ENCODE data around the gene RBPJL.

Gene RBPJL

DNA sequence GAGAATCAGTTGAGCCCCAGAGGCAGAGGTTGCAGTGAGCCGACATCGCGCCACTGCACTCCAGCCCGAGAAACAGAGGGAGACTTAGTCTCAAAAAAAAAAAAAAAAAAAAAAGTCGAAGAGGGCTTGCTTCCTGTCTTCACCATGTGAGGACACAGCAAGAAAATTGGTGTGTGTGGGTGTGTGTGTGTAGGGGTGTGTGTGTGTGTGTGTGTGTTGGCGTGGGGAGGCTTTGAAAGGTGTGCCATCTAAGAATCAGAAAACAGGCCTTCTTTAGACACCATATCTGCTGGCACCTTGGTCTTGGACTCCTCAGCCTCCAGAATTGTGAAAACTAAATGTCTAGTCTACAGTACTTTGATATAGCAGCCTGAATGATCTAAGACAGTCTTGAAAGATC, 6.9 kb upstream of the RBPJL start:
- no peak for DNase-seq (ENCODE audit: low read depth)

GRCh38 chr20:45300961-45301360, 5.7 kb upstream of the RBPJL start:
- DNase-seq (ENCODE audit: low read depth), result peak; percentile 26
- TF ChIP-seq, protein P1, sequence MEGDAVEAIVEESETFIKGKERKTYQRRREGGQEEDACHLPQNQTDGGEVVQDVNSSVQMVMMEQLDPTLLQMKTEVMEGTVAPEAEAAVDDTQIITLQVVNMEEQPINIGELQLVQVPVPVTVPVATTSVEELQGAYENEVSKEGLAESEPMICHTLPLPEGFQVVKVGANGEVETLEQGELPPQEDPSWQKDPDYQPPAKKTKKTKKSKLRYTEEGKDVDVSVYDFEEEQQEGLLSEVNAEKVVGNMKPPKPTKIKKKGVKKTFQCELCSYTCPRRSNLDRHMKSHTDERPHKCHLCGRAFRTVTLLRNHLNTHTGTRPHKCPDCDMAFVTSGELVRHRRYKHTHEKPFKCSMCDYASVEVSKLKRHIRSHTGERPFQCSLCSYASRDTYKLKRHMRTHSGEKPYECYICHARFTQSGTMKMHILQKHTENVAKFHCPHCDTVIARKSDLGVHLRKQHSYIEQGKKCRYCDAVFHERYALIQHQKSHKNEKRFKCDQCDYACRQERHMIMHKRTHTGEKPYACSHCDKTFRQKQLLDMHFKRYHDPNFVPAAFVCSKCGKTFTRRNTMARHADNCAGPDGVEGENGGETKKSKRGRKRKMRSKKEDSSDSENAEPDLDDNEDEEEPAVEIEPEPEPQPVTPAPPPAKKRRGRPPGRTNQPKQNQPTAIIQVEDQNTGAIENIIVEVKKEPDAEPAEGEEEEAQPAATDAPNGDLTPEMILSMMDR (conservative IDR thresholded peaks at IDR 0.05; ENCODE audit: control insufficient read depth, insufficient read depth, low read depth, low read length), result peak; percentile 36
- H3K4me3 ChIP-seq (ENCODE audit: control insufficient read depth, low read depth, low read length), result no peak overlapping the region

More for the DNA sequence above, 6.9 kb upstream of the RBPJL start:
- TF ChIP-seq, protein P1 (conservative IDR thresholded peaks at IDR 0.05; ENCODE audit: control insufficient read depth, insufficient read depth, low read depth, low read length), result no peak
- H3K4me3 ChIP-seq (ENCODE audit: control insufficient read depth, low read depth, low read length), result no peak overlapping the region

GRCh38 chr20:45301824-45302271, 4.8 kb upstream of the RBPJL start:
- no peak overlapping the region for H3K4me3 ChIP-seq (ENCODE audit: control insufficient read depth, low read depth, low read length)
- DNase-seq (ENCODE audit: low read depth), result no peak
- TF ChIP-seq, protein P1 (conservative IDR thresholded peaks at IDR 0.05; ENCODE audit: control insufficient read depth, insufficient read depth, low read depth, low read length), result no peak

GRCh38 chr20:45303586-45304463, 2.8 kb upstream of the RBPJL start:
- no peak overlapping the region for H3K4me3 ChIP-seq (ENCODE audit: control insufficient read depth, low read depth, low read length)
- DNase-seq (ENCODE audit: low read depth), result peak; percentile 20
- TF ChIP-seq, protein P1 (conservative IDR thresholded peaks at IDR 0.05; ENCODE audit: control insufficient read depth, insufficient read depth, low read depth, low read length), result no peak

- TF ChIP-seq, protein P1 (conservative IDR thresholded peaks at IDR 0.05; ENCODE audit: control insufficient read depth, insufficient read depth, low read depth, low read length), result no peak
- H3K4me3 ChIP-seq (ENCODE audit: control insufficient read depth, low read depth, low read length), result no peak overlapping the region
- DNase-seq (ENCODE audit: low read depth), result no peak
Observed at GRCh38 chr20:45304464-45304999, 2.1 kb upstream of the RBPJL start.

GRCh38 chr20:45305262-45305661, 1.4 kb upstream of the RBPJL start:
- TF ChIP-seq, protein P1 (conservative IDR thresholded peaks at IDR 0.05; ENCODE audit: control insufficient read depth, insufficient read depth, low read depth, low read length), result no peak
- H3K4me3 ChIP-seq (ENCODE audit: control insufficient read depth, low read depth, low read length), result no peak overlapping the region
- no peak for DNase-seq (ENCODE audit: low read depth)
